Measurements from ENCODE around the gene CBR3. TPM values are rescaled to one million over a fixed set of nuclear protein-coding genes. Genes with fewer than 3 reads are reported as not detected.

Gene CBR3
- total RNA-seq, 1 experiment from 2014 or later = 20.1 TPM

DNA sequence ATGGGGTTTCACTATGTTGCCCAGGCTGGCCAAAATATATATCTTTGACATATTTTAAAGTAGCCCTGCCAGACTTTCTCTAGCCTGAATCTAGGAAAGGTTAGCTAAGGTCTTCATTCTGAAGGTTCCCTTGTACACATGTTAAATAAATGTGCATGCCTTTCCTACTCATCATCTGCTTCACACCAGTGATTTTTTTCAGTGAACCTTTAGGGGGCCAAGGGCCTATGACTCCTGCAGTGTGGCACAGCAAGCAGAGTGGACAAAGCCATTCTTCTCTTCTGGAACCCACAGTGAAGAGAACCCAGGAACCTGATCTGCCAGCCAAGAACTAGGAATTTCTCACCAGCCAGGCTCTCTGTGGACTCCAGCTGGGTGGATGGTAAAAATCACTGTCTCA, 42.2 kb upstream of the CBR3 start:
- Histone ChIP-seq H3K27ac (no peak overlapping the region), H3K79me2 (ENCODE audit: low read depth) (no peaks in the 10 kb centered on the region), H4K20me1 (ENCODE audit: insufficient read depth) (no peaks in the 10 kb centered on the region), H3K36me3 (ENCODE audit: low read depth) (no peaks in the 10 kb centered on the region), H3K4me1 (replicated peaks; ENCODE audit: insufficient read depth) (no peaks in the 10 kb centered on the region), H3F3A (ENCODE audit: insufficient read depth, low read depth) (no peaks in the 10 kb centered on the region), H3K27me3 (ENCODE audit: insufficient read depth, low read depth) (no peaks in the 10 kb centered on the region), H3K4me2 (no peak overlapping the region), H3K9me2 (ENCODE audit: insufficient read depth) (no peaks in the 10 kb centered on the region), H3K4me3 (no peak overlapping the region), H2AFZ (no peak overlapping the region), H3K9me3 (ENCODE audit: insufficient read depth, low read depth) (no peaks in the 10 kb centered on the region)
- no peak for TF ChIP-seq EZH2 (IDR thresholded peaks at IDR 0.05; ENCODE audit: low read depth)
- intact Hi-C loops (cut with micrococcal nuclease; ENCODE audit: unreplicated experiment) = no loop called here
- no peak for DNase-seq
- ChIA-PET CTCF (no interaction called here), POLR2A (ENCODE audit: unreplicated experiment) (no interaction called here)
- no TSS peak for BruUV-seq (replicated peaks)

DNA sequence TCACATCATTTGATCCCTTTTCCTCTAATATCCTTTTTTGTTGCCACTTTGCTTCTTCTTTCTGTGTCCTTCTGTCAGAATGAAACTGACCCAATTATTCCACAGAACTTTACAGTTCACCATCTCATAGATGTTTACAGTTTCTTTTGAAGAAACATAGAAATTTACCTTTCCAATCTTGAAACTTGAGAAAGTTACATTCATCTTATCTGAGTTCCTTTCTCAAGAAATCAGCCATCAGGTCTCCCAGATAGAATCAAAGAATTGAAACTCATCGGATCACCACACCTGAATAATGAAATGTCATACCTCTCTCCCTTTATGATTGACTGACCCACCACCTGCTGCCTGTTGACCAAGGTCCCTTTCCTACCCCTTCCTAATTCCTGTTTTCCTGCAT, 41.4 kb upstream of the CBR3 start:
- CTCF ChIA-PET = no interaction called here
- Histone ChIP-seq H4K20me1 (ENCODE audit: insufficient read depth) (no peaks in the 10 kb centered on the region), H3K27ac (no peak overlapping the region), H3K9me2 (ENCODE audit: insufficient read depth) (no peaks in the 10 kb centered on the region), H3F3A (ENCODE audit: insufficient read depth, low read depth) (no peaks in the 10 kb centered on the region), H3K36me3 (ENCODE audit: low read depth) (no peaks in the 10 kb centered on the region), H2AFZ (no peak overlapping the region), H3K27me3 (ENCODE audit: insufficient read depth, low read depth) (no peaks in the 10 kb centered on the region), H3K9me3 (ENCODE audit: insufficient read depth, low read depth) (no peaks in the 10 kb centered on the region), H3K4me3 (no peak overlapping the region), H3K4me1 (replicated peaks; ENCODE audit: insufficient read depth) (no peaks in the 10 kb centered on the region), H3K4me2 (no peak overlapping the region), H3K79me2 (ENCODE audit: low read depth) (no peaks in the 10 kb centered on the region)
- DNase-seq = no peak
- BruUV-seq (replicated peaks) = no TSS peak
- POLR2A ChIA-PET (ENCODE audit: unreplicated experiment) = no interaction called here
- intact Hi-C loops (cut with micrococcal nuclease; ENCODE audit: unreplicated experiment) = no loop called here
- TF ChIP-seq EZH2 (IDR thresholded peaks at IDR 0.05; ENCODE audit: low read depth) = no peak
- TF ChIP-seq, protein P1, sequence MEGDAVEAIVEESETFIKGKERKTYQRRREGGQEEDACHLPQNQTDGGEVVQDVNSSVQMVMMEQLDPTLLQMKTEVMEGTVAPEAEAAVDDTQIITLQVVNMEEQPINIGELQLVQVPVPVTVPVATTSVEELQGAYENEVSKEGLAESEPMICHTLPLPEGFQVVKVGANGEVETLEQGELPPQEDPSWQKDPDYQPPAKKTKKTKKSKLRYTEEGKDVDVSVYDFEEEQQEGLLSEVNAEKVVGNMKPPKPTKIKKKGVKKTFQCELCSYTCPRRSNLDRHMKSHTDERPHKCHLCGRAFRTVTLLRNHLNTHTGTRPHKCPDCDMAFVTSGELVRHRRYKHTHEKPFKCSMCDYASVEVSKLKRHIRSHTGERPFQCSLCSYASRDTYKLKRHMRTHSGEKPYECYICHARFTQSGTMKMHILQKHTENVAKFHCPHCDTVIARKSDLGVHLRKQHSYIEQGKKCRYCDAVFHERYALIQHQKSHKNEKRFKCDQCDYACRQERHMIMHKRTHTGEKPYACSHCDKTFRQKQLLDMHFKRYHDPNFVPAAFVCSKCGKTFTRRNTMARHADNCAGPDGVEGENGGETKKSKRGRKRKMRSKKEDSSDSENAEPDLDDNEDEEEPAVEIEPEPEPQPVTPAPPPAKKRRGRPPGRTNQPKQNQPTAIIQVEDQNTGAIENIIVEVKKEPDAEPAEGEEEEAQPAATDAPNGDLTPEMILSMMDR (conservative IDR thresholded peaks at IDR 0.05) = no peak

DNA sequence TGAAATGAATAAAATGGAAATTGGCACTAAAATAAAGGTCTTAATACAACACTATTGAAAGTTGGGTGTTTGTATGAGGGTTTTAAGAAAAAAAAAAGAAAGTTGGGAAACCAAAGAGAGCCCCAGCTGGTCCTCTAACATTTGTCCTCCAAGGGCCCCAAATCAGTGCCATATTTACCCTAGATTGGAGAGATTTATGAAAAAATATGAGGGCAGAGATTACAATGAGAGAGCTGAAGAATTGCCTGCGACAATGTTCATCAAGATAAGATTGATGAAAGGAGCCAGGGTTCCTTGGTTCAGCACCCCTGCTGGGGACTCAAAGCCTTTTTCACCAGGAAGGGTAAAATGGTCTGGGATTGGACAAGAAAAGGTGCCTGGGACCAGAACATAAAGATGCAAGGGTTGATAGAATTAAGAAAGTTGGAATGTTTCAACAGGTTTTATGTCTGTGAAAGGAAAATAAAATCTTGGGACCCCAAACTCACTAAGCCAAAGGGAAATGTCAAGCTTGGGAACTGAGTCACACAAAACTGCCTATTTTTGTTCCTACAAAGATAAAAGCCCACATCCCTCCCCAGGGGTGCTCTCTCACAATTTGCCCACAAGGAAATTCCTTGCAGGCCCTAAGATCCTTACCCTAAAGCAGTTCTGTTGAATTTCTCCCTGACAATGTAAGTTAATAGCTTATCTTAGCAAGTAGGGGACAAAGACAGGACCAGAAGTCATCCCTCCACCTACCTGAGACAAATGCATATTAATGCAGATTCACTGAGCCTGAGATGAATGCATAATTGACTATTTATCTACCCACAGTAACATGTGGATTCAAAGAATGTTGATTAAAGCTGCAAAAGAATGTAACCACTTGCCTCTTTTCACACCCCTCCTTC, 38.2 kb upstream of the CBR3 start:
- POLR2A ChIA-PET (ENCODE audit: unreplicated experiment) = no interaction called here
- no peak overlapping the region for H2AFZ ChIP-seq
- no peaks in the 10 kb centered on the region for H3K79me2 ChIP-seq (ENCODE audit: low read depth)

More for the DNA sequence above, 38.2 kb upstream of the CBR3 start:
- no peaks in the 10 kb centered on the region for H3K9me2 ChIP-seq (ENCODE audit: insufficient read depth)
- CTCF ChIA-PET = no interaction called here
- H3K36me3 ChIP-seq (ENCODE audit: low read depth) = no peaks in the 10 kb centered on the region
- DNase-seq = no peak
- TF ChIP-seq, protein P1 (conservative IDR thresholded peaks at IDR 0.05) = no peak
- no peak for TF ChIP-seq EZH2 (IDR thresholded peaks at IDR 0.05; ENCODE audit: low read depth)
- H3K4me1 ChIP-seq (replicated peaks; ENCODE audit: insufficient read depth) = no peaks in the 10 kb centered on the region
- no peaks in the 10 kb centered on the region for H3K9me3 ChIP-seq (ENCODE audit: insufficient read depth, low read depth)
- no peak overlapping the region for H3K4me3 ChIP-seq
- no peaks in the 10 kb centered on the region for H3F3A ChIP-seq (ENCODE audit: insufficient read depth, low read depth)
- H3K27me3 ChIP-seq (ENCODE audit: insufficient read depth, low read depth) = no peaks in the 10 kb centered on the region
- BruUV-seq (replicated peaks) = no TSS peak
- no peaks in the 10 kb centered on the region for H4K20me1 ChIP-seq (ENCODE audit: insufficient read depth)
- H3K27ac ChIP-seq = no peak overlapping the region
- H3K4me2 ChIP-seq = no peak overlapping the region
- intact Hi-C loops (cut with micrococcal nuclease; ENCODE audit: unreplicated experiment) = no loop called here

All from PC-9 (cell line).